Dedifferentiated amniotic fluid mesenchymal stem cell (primary cell): ENCODE data around the gene PTPRU.

Experiments
- DNase-seq: peaks from one replicate; pipeline ENCODE4 v3.0.0-alpha.2; 2016; ENCODE audit errors: extremely low spot score

PTPRU gene

GRCh38 chr1:29364101-29364678 is 127.9 kb downstream of the PTPRU start:
- no peak for DNase-seq

- no peak for DNase-seq
Observed at GRCh38 chr1:29365906-29366670, 129.8 kb downstream of the PTPRU start.

- no peak for DNase-seq
Observed at GRCh38 chr1:29368936-29369932, 132.9 kb downstream of the PTPRU start.

- no peak for DNase-seq
Observed at GRCh38 chr1:29370067-29370466, 133.7 kb downstream of the PTPRU start.

GRCh38 chr1:29371332-29371731 is 135.0 kb downstream of the PTPRU start:
- no peak for DNase-seq

- no peak for DNase-seq
Observed at GRCh38 chr1:29372108-29372507, 135.8 kb downstream of the PTPRU start.
